ENCODE data around the gene ANO9. TPM values are rescaled to one million over a fixed set of nuclear protein-coding genes. Genes with fewer than 3 reads are reported as not detected.

The ANO9 gene
- total and polyA plus RNA-seq, 8 donors = 5.7 to 208 (median 31.6) TPM

DNA sequence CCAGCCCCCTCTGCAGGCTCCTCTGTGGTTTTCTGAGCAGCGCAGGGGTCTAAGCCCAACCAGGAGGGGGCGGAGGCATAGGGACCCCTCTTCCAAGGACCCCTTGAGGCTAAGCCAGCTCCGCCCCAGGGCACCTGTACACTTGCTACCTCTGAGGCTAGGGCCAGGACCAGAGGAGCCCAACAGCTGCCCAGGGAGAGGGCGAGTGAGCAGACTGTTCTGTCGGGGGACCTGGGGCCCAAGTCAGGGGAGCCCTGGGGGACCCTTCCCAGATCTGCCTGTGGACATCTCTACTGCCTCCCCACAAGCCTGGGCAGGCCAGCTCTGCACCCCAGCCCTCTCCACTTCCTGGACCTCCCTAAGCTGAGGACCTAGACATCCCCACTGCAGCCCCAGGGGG is 70.8 kb downstream of the ANO9 start:
- no peak overlapping the region for H3K27ac ChIP-seq
- H3K9me3 ChIP-seq = no peaks in the 10 kb centered on the region
- DNase-seq = no peak
- WGBS, 5 donors = 78 to 85% (median 81%) methylated on average over 2 to 5 of the region's 5 CpGs
- intact Hi-C loops (cut with DNase I; ENCODE audit: low total_unique reads) = no loop called here
- H3K36me3 ChIP-seq = no peaks in the 10 kb centered on the region
- H3K27me3 ChIP-seq = peaks cover 8 to 58% (median 36%) of the 10 kb centered on the region in 3 donors
- H3K4me3 ChIP-seq = no peak overlapping the region
- peaks cover 9 to 19% (median 12%) of the 10 kb centered on the region in 4 donors for H3K4me1 ChIP-seq
- TF ChIP-seq POLR2A (IDR thresholded peaks at IDR 0.05) (no peak), POLR2AphosphoS5 (IDR thresholded peaks at IDR 0.05) (no peak), EP300 (IDR thresholded peaks at IDR 0.05) (no peak), CTCF (IDR thresholded peaks at IDR 0.05) (no peak)

GRCh38 chr11:370070-370941 is 71.5 kb downstream of the ANO9 start:
- DNase-seq = peak in 1 of 2 donors; percentile 70
- H3K27me3 ChIP-seq = peaks cover 8 to 61% (median 39%) of the 10 kb centered on the region in 3 donors
- intact Hi-C loops (cut with DNase I; ENCODE audit: low total_unique reads) = no loop called here

DNA sequence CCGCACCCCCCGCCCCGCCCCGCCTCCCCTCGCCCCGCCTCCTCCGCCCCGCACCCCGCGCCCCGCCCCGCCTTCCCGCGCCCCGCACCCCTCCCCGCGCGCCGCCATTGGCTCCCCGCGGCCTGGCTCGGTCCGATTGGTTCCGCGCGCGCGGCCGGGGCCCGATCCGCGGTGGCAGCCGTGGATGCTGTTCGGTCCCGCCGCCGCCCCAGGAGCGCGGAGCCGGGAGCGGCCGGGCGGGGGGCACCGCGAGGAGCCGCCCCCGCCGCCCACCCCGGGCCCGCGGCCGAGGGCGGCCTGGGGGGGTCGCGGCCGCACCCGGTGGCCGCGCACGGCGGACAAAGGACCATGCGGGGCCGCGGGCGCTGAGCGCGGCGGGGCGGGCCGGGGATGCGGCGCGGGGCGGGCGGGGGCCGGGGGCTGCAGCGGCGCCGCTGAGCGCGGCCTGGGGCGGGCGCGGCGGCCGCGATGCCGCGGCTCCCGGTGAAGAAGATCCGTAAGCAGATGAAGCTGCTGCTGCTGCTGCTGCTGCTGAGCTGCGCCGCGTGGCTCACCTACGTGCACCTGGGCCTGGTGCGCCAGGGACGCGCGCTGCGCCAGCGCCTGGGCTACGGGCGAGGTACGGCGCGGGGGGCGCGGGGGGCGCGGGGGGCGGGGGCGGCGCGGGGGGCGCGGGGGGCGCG is 72.3 kb downstream of the ANO9 start, which contains the start of gene B4GALNT4:
Gene B4GALNT4 (plus strand): TSS at position 164 of the 683 bp plus-strand sequence. CDS start 305 bp downstream, at position 469.
- DNase-seq = peak in 1 of 2 donors; percentile 81
- 1 to 2% (median 1%) methylated on average over 30 to 105 of the region's 118 CpGs; no CpG with 5 or more reads in 1 of the 5 donors for WGBS, 5 donors
- H3K36me3 ChIP-seq = no peaks in the 10 kb centered on the region
- no peaks in the 10 kb centered on the region for H3K9me3 ChIP-seq
- H3K27me3 ChIP-seq = peaks cover 8 to 67% (median 42%) of the 10 kb centered on the region in 3 donors
- H3K4me3 ChIP-seq = peak within 1 kb of the TSS; percentile 28 to 41 (median 35)
- H3K4me1 ChIP-seq = peaks cover 9 to 19% (median 13%) of the 10 kb centered on the region in 4 donors
- intact Hi-C loops (cut with DNase I; ENCODE audit: low total_unique reads) = no loop called here
- H3K27ac ChIP-seq = no peak within 1 kb of the TSS
- no peak for TF ChIP-seq EP300 (IDR thresholded peaks at IDR 0.05)
- TF ChIP-seq POLR2AphosphoS5 (IDR thresholded peaks at IDR 0.05) = no peak
- no peak for TF ChIP-seq POLR2A (IDR thresholded peaks at IDR 0.05)

More at GRCh38 chr11:370070-370941, 71.5 kb downstream of the ANO9 start:
- Histone ChIP-seq H3K4me1 (peaks cover 9 to 19% (median 12%) of the 10 kb centered on the region in 4 donors), H3K9me3 (no peaks in the 10 kb centered on the region), H3K4me3 (peak overlapping the region in 1 of 4 donors; percentile 39), H3K36me3 (no peaks in the 10 kb centered on the region), H3K27ac (no peak overlapping the region)
- TF ChIP-seq EP300 (IDR thresholded peaks at IDR 0.05) (no peak), POLR2AphosphoS5 (IDR thresholded peaks at IDR 0.05) (no peak), CTCF (IDR thresholded peaks at IDR 0.05) (no peak), POLR2A (IDR thresholded peaks at IDR 0.05) (no peak)
- 17 to 53% (median 20%) methylated on average over 17 to 42 of the region's 42 CpGs for WGBS, 5 donors

GRCh38 chr11:368414-369335 is 73.1 kb downstream of the ANO9 start:
- H3K9me3 ChIP-seq = no peaks in the 10 kb centered on the region
- H3K27me3 ChIP-seq = peaks cover 8 to 71% (median 46%) of the 10 kb centered on the region in 3 donors
- no peak overlapping the region for H3K27ac ChIP-seq
- intact Hi-C loops (cut with DNase I; ENCODE audit: low total_unique reads) = no loop called here
- peak overlapping the region; percentile 28 to 41 (median 35) for H3K4me3 ChIP-seq
- peaks cover 9 to 19% (median 14%) of the 10 kb centered on the region in 4 donors for H3K4me1 ChIP-seq
- peak in 1 of 2 donors; percentile 54 for DNase-seq
- H3K36me3 ChIP-seq = no peaks in the 10 kb centered on the region
- TF ChIP-seq POLR2AphosphoS5 (IDR thresholded peaks at IDR 0.05) = no peak
- TF ChIP-seq EP300 (IDR thresholded peaks at IDR 0.05) = no peak
- no peak for TF ChIP-seq POLR2A (IDR thresholded peaks at IDR 0.05)
- no peak for TF ChIP-seq CTCF (IDR thresholded peaks at IDR 0.05)
- 3 to 8% (median 4%) methylated on average over 17 to 60 of the region's 61 CpGs for WGBS, 5 donors

Measured in stomach (tissue), 9 donors.